ENCODE results near the gene SCAMP1.

Gene SCAMP1

GRCh38 chr5:78514427-78515330, 154.3 kb downstream of the SCAMP1 start:
- DNase-seq: no peak

- no peak for DNase-seq
Measured at GRCh38 chr5:78515670-78516069, 155.3 kb downstream of the SCAMP1 start.

GRCh38 chr5:78518365-78519197, 158.2 kb downstream of the SCAMP1 start:
- no peak for DNase-seq

- no peak for DNase-seq
Measured at GRCh38 chr5:78519198-78519941, 159.0 kb downstream of the SCAMP1 start.

GRCh38 chr5:78521455-78521854, 161.0 kb downstream of the SCAMP1 start:
- no peak for DNase-seq

GRCh38 chr5:78522476-78523260, 162.3 kb downstream of the SCAMP1 start:
- DNase-seq: no peak

- DNase-seq: no peak
Measured at GRCh38 chr5:78523314-78524193, 163.1 kb downstream of the SCAMP1 start.

- no peak for DNase-seq
Measured at GRCh38 chr5:78526049-78526525, 165.7 kb downstream of the SCAMP1 start.

GRCh38 chr5:78527054-78527859, 166.8 kb downstream of the SCAMP1 start:
- DNase-seq: no peak

GRCh38 chr5:78527925-78528324, 167.5 kb downstream of the SCAMP1 start:
- DNase-seq: no peak
